AG08395 (cell line): Measurements from ENCODE around the gene LAMA4.
A peak's percentile ranks its signal among the peaks of the same experiment; 100 is the strongest.
"Not testable (repeated sequence)": the region's sequence is repeated elsewhere in the genome, so short reads cannot be mapped to it uniquely, and the experiment has no call there.

ENCODE experiments used
- DNase-seq: peaks from one replicate; pipeline ENCODE4 v3.0.0; 2012; ENCODE audit warnings: mixed read lengths, low spot score

Gene LAMA4

GRCh38 chr6:112144145-112144926, 110.0 kb downstream of the LAMA4 start:
- peak; percentile 14 for DNase-seq

- no peak for DNase-seq
Measured at GRCh38 chr6:112141707-112142106, 112.7 kb downstream of the LAMA4 start.

- DNase-seq: no peak
Measured at GRCh38 chr6:112139052-112139451, 115.3 kb downstream of the LAMA4 start.

GRCh38 chr6:112130878-112131277, 123.5 kb downstream of the LAMA4 start:
- no peak for DNase-seq

- DNase-seq: no peak
Measured at GRCh38 chr6:112128208-112128607, 126.2 kb downstream of the LAMA4 start.

- no peak for DNase-seq
Measured at GRCh38 chr6:112123982-112124381, 130.4 kb downstream of the LAMA4 start.

- no peak for DNase-seq
Measured at GRCh38 chr6:112122756-112123155, 131.6 kb downstream of the LAMA4 start.

GRCh38 chr6:112118034-112118433, 136.3 kb downstream of the LAMA4 start:
- no peak for DNase-seq

- peak; percentile 19 for DNase-seq
Measured at GRCh38 chr6:112117554-112117953, 136.8 kb downstream of the LAMA4 start.

- no peak for DNase-seq
Measured at GRCh38 chr6:112116221-112116620, 138.1 kb downstream of the LAMA4 start.

GRCh38 chr6:112114577-112115223, 139.7 kb downstream of the LAMA4 start:
- DNase-seq: no peak

GRCh38 chr6:112113918-112114317, 140.4 kb downstream of the LAMA4 start:
- DNase-seq: no peak

- DNase-seq: no peak
Measured at GRCh38 chr6:112113431-112113830, 140.9 kb downstream of the LAMA4 start.

GRCh38 chr6:112109262-112109661, 145.1 kb downstream of the LAMA4 start:
- DNase-seq: no peak

- no peak for DNase-seq
Measured at GRCh38 chr6:112106562-112106961, 147.8 kb downstream of the LAMA4 start.

- DNase-seq: not testable (repeated sequence)
Measured at GRCh38 chr6:112106026-112106425, 148.3 kb downstream of the LAMA4 start.

GRCh38 chr6:112100561-112100960, 153.8 kb downstream of the LAMA4 start:
- DNase-seq: no peak

GRCh38 chr6:112096901-112097300, 157.5 kb downstream of the LAMA4 start:
- DNase-seq: no peak

GRCh38 chr6:112087916-112088315, 166.5 kb downstream of the LAMA4 start:
- DNase-seq: no peak

- DNase-seq: peak; percentile 92
Measured at GRCh38 chr6:112087136-112087911, 167.0 kb downstream of the LAMA4 start, which contains the start of the genes FAM229B and TUBE1. Gene FAM229B, plus strand, starts transcription at chr6:112087591. Its CDS starts 11,693 bp downstream, at chr6:112099284. Gene TUBE1, minus strand, starts transcription at chr6:112087482. Its CDS starts 48 bp downstream, at chr6:112087434.

GRCh38 chr6:112086744-112087135, 167.6 kb downstream of the LAMA4 start:
- DNase-seq: peak; percentile 62

- no peak for DNase-seq
Measured at GRCh38 chr6:112085286-112086065, 168.9 kb downstream of the LAMA4 start.
